BJ (cell line): Measurements from ENCODE around the gene ETS1. TPM values are rescaled to one million over a fixed set of nuclear protein-coding genes. Genes with fewer than 3 reads are reported as not detected.

Experiments
- CTCF ChIA-PET: fragments of 350-600 bp; formaldehyde crosslinking; extraction: SDS; loops from one replicate; lab custom pipeline; 2021; ENCODE audit warnings: antibody characterized with exemption, inconsistent platforms; lab: Yijun Ruan, JAX
- POLR2A ChIA-PET: fragments of 300-600 bp; sonication (Branson Sonifier 250); formaldehyde crosslinking; extraction: SDS; loops from one replicate; lab custom pipeline; 2021; ENCODE audit warnings: antibody characterized with exemption; lab: Charles Lee
- DNase-seq: peaks from one replicate; pipeline ENCODE4 v3.0.0-alpha.2; 2011; ENCODE audit warnings: low read depth
- H3K27me3 ChIP-seq: 2 replicates; pipeline ENCODE4 v1.6.0; 2011; ENCODE audit warnings: low read length; ENCODE audit not compliant: control insufficient read depth, insufficient read depth
- H3K36me3 ChIP-seq: 2 replicates; pipeline ENCODE4 v1.5.1; 2011; ENCODE audit warnings: low read length; ENCODE audit not compliant: control insufficient read depth, insufficient read depth
- H3K4me3 ChIP-seq: 2 replicates; pipeline ENCODE4 v1.5.1; 2011; ENCODE audit warnings: low read depth, mild to moderate bottlenecking, control low read depth, low read length
- polyA plus RNA-seq: library from polyadenylated mRNA; depleted of rRNA; stranded (reverse); fragments of >200 nt; gene quantifications from 2 replicates; pipeline ENCODE4 v1.2.3, GENCODE V29; 2011
- TF ChIP-seq, protein P1 (sequence below): IDR thresholded peaks from 2 replicates; pipeline ENCODE4 v1.5.1; 2011; ENCODE audit warnings: low read depth, mild to moderate bottlenecking, control low read depth, inconsistent platforms, low read length, moderate library complexity; ENCODE audit not compliant: insufficient read depth

The ETS1 gene
- polyA plus RNA-seq, 1 experiment = 38.5 TPM

- no peak overlapping the region for H3K4me3 ChIP-seq
- peak; percentile 94 for DNase-seq
- H3K36me3 ChIP-seq = peaks cover 3% of the 10 kb centered on the region; the same call in 1 of the 2 replicates
- no peaks in the 10 kb centered on the region for H3K27me3 ChIP-seq
- ChIA-PET CTCF (interaction anchor here (0.6 to 3.7 kb wide), 3 partner anchors 18 to 331 kb away, joined by 3 to 18 read pairs (median 5); no protein-coding TSS in a partner anchor), POLR2A (no interaction called here)
- TF ChIP-seq, protein P1, sequence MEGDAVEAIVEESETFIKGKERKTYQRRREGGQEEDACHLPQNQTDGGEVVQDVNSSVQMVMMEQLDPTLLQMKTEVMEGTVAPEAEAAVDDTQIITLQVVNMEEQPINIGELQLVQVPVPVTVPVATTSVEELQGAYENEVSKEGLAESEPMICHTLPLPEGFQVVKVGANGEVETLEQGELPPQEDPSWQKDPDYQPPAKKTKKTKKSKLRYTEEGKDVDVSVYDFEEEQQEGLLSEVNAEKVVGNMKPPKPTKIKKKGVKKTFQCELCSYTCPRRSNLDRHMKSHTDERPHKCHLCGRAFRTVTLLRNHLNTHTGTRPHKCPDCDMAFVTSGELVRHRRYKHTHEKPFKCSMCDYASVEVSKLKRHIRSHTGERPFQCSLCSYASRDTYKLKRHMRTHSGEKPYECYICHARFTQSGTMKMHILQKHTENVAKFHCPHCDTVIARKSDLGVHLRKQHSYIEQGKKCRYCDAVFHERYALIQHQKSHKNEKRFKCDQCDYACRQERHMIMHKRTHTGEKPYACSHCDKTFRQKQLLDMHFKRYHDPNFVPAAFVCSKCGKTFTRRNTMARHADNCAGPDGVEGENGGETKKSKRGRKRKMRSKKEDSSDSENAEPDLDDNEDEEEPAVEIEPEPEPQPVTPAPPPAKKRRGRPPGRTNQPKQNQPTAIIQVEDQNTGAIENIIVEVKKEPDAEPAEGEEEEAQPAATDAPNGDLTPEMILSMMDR = no peak
Measured at GRCh38 chr11:128503245-128503991, 83.9 kb downstream of the ETS1 start.

DNA sequence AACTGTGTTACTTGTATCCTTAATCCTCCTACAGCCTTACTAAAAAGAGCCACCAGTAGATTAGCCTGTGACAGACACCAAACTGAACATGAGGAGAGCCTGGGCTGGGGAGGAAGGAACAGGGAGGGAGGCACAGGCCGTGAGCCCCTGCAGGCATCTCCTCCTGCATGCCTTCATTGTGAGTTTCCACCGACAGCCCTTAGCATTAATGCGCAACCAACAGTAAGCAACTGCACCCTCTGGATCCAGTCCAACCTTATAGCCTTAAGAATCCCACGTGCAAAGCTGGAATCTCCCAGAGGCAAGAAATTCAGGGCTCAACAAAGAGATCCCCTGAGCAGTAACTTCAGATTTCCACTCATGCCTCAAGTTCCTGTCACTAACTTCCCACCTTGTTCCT lies 84.6 kb downstream of the ETS1 start:
- TF ChIP-seq, protein P1 = no peak
- Histone ChIP-seq H3K27me3 (no peaks in the 10 kb centered on the region), H3K4me3 (no peak overlapping the region), H3K36me3 (peaks cover 3% of the 10 kb centered on the region; the same call in 1 of the 2 replicates)
- CTCF ChIA-PET = interaction anchor here (1.4 to 1.5 kb wide), 2 partner anchors 213 to 331 kb away, joined by 5 read pairs; no protein-coding TSS in a partner anchor
- DNase-seq = peak; percentile 83
- POLR2A ChIA-PET = no interaction called here

DNA sequence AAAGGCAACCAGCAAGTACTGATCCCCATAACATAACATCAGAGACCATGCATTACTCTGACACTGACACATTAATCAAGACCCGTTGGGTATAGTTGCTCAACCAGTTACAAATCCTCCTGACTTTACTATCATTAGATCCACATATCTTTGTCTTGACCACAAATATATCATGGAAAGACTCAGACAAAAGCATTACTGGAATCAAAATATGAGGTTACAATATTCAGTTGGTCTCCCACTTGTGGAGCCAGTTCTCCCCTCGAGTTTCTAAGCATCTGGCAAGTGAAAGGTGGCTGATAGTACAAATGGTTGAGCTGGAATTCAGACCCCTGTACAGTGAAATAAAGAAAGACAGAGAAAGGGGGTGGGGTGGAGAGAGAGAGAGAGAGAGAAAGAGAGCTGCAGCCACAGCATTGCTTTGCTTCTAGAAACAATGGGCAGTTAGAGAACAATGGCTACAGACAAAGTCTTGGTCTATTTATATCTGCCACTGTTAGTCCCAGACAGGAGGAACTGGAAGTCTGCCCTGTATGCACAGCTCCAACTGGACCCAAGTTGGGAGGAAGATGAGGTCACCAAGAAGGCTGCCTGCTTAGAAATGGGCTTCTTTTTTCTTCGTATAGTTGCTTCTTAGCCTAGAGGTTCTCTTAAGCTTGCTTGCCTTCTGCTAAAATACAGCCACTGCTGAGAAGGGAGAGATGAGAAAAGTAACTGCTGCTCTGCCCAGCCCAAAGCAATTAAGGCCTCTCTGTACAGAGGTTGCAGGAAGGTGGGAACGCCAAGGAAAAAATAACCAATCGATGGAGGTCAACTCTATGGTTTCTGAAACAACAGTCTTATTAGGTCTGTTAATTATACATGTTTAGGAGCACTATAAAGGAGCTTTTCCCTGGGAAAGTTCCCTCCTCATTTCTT lies 85.5 kb downstream of the ETS1 start:
- POLR2A ChIA-PET = no interaction called here
- CTCF ChIA-PET = interaction anchor here (0.7 to 1.5 kb wide), 4 partner anchors 52 to 344 kb away, joined by 3 to 5 read pairs (median 4); no protein-coding TSS in a partner anchor

DNA sequence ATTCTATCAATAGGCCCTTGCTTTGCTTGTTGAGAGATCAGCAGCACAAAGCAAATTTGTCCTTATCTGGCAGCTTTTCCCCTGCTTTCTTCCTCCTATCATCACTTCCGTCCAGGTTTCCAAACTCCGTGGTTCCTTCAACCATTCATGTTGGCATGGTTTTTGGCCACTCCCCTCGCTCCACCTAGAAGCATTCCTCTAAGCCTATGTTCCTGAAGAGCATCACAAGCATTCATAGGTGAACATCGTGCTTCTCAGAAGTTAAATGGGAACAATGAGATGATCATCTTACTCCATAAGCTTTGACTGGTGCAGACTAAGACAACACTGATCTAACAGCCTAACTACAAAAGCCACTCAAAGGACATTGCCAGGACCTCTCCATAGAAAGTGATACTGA lies 86.3 kb downstream of the ETS1 start:
- no peak overlapping the region for H3K4me3 ChIP-seq
- DNase-seq = no peak
- TF ChIP-seq, protein P1 = no peak
- ChIA-PET CTCF (interaction anchor here (1.6 kb wide), 1 partner anchor 19 kb away, joined by 6 read pairs; no protein-coding TSS in a partner anchor), POLR2A (interaction anchor here (1.3 kb wide), 1 partner anchor 27 kb away, joined by 5 read pairs; no protein-coding TSS in a partner anchor)
- no peaks in the 10 kb centered on the region for H3K36me3 ChIP-seq
- no peaks in the 10 kb centered on the region for H3K27me3 ChIP-seq

More for the DNA sequence above, 85.5 kb downstream of the ETS1 start:
- DNase-seq = no peak
- Histone ChIP-seq H3K27me3 (no peaks in the 10 kb centered on the region), H3K36me3 (peaks cover 3% of the 10 kb centered on the region; the same call in 1 of the 2 replicates), H3K4me3 (no peak overlapping the region)
- TF ChIP-seq, protein P1 = no peak
